OCI-LY7 (cell line): ENCODE results near the gene PHACTR2. TPM values are rescaled to one million over a fixed set of nuclear protein-coding genes. Genes with fewer than 3 reads are reported as not detected.

Source experiments
- BruUV-seq: library from RNA; stranded (reverse); fragments of 400-500 nt; replicated peaks from 2 replicates; lab custom pipeline; 2021; lab: Mats Ljungman, UMichigan
- CTCF ChIA-PET: fragments of 300-600 bp; sonication (Branson Sonifier 250); formaldehyde crosslinking; loops from one replicate; lab custom pipeline; 2022; ENCODE audit warnings: antibody characterized with exemption; ENCODE audit not compliant: unreplicated experiment; lab: Charles Lee
- POLR2A ChIA-PET: fragments of 300-600 bp; sonication (Branson Sonifier 250); formaldehyde crosslinking; loops from one replicate; lab custom pipeline; 2022; ENCODE audit warnings: antibody characterized with exemption; lab: Charles Lee
- DNase-seq: peaks from one replicate; pipeline ENCODE4 v3.0.0-alpha.2; 2015; ENCODE audit warnings: low spot score
- H2AFZ ChIP-seq: fragments of 200-600 bp; sonication (generic), shearing (Covaris generic); 2 replicates; pipeline ENCODE4 v1.6.1; 2014; ENCODE audit warnings: mild to moderate bottlenecking, antibody characterized with exemption, low read length, moderate library complexity
- H3K27ac ChIP-seq: fragments of 200-600 bp; sonication (generic); 2 replicates; pipeline ENCODE4 v1.5.1; 2014; ENCODE audit warnings: mixed run types, low read depth, mild to moderate bottlenecking, moderate library complexity, low read length, inconsistent platforms; ENCODE audit not compliant: poor library complexity, severe bottlenecking
- H3K36me3 ChIP-seq: fragments of 200-600 bp; sonication (generic); 2 replicates; pipeline ENCODE4 v1.6.1; 2014; ENCODE audit warnings: mild to moderate bottlenecking, antibody characterized with exemption, low read length, moderate library complexity, mixed read lengths; ENCODE audit not compliant: insufficient read depth
- H3K4me1 ChIP-seq: fragments of 200-600 bp; sonication (generic); 2 replicates; pipeline ENCODE4 v1.5.1; 2014; ENCODE audit warnings: mild to moderate bottlenecking, low read length; ENCODE audit not compliant: insufficient read depth, poor library complexity, severe bottlenecking
- H3K4me2 ChIP-seq: fragments of 200-600 bp; sonication (generic); 2 replicates; pipeline ENCODE4 v1.6.1; 2014; ENCODE audit warnings: mild to moderate bottlenecking, low read length
- H3K4me3 ChIP-seq: fragments of 200-600 bp; sonication (generic); 2 replicates; pipeline ENCODE4 v1.5.1; 2014; ENCODE audit warnings: mild to moderate bottlenecking, low read depth, low read length; ENCODE audit not compliant: poor library complexity, severe bottlenecking
- H3K79me2 ChIP-seq: fragments of 200-600 bp; sonication (generic); 2 replicates; pipeline ENCODE4 v1.6.1; 2016; ENCODE audit warnings: low read depth, mild to moderate bottlenecking, low read length, moderate library complexity, mixed read lengths; ENCODE audit not compliant: insufficient read depth
- H3K9me2 ChIP-seq: fragments of 200-600 bp; sonication (generic); 2 replicates; pipeline ENCODE4 v1.6.1; 2016; ENCODE audit warnings: mild to moderate bottlenecking, low read length, mixed read lengths; ENCODE audit not compliant: insufficient read depth
- H3K9me3 ChIP-seq: fragments of 200-600 bp; sonication (generic); 2 replicates; pipeline ENCODE4 v1.6.1; 2014; ENCODE audit warnings: mild to moderate bottlenecking, mixed run types, low read length, mixed read lengths
- H4K20me1 ChIP-seq: fragments of 200-600 bp; sonication (generic); 2 replicates; pipeline ENCODE4 v1.6.1; 2014; ENCODE audit warnings: mild to moderate bottlenecking, antibody characterized with exemption, low read length, moderate library complexity, mixed read lengths; ENCODE audit not compliant: insufficient read depth
- CTCF ChIP-seq: fragments of 200-600 bp; sonication (generic); conservative IDR thresholded peaks from 2 replicates; pipeline ENCODE4 v1.5.1; 2014; ENCODE audit warnings: mild to moderate bottlenecking, antibody characterized with exemption, low read length, moderate library complexity, mixed read lengths
- EZH2phosphoT487 ChIP-seq: fragments of 200-600 bp; sonication (generic); IDR thresholded peaks from 2 replicates; pipeline ENCODE4 v1.6.1; 2018; ENCODE audit warnings: low read depth, borderline replicate concordance, mild to moderate bottlenecking, mixed run types, antibody characterized with exemption, low read length, moderate library complexity, mixed read lengths
- intact Hi-C: fragments of 100-400 bp; cut with micrococcal nuclease; formaldehyde crosslinking; loops from one replicate; pipeline ENCODE4 v1.10.0; 2022; ENCODE audit not compliant: unreplicated experiment
- total RNA-seq, 2 experiments: library from RNA; depleted of rRNA in 1 of 2; stranded (reverse); fragments of >200 nt in 1 of 2; shearing (Covaris generic) in 1 of 2; gene quantifications; 2 replicates each; pipeline ENCODE4 v1.2.3, GENCODE V29; 2014 to 2022

PHACTR2 gene
- total RNA-seq, 2 experiments from 2014 or later: 0.06 to 5.4 TPM

- H3K4me3 ChIP-seq: no peak overlapping the region
- H2AFZ ChIP-seq: no peak overlapping the region
- BruUV-seq: no TSS peak
- no peaks in the 10 kb centered on the region for H3K4me1 ChIP-seq
- no peaks in the 10 kb centered on the region for H3K9me2 ChIP-seq
- no peaks in the 10 kb centered on the region for H3K36me3 ChIP-seq
- POLR2A ChIA-PET: no interaction called here
- no peak overlapping the region for H3K27ac ChIP-seq
- no peaks in the 10 kb centered on the region for H3K79me2 ChIP-seq
- TF ChIP-seq EZH2phosphoT487 (no peak), CTCF (no peak)
- no peaks in the 10 kb centered on the region for H4K20me1 ChIP-seq
- DNase-seq: no peak
- H3K4me2 ChIP-seq: no peak overlapping the region
- CTCF ChIA-PET: no interaction called here
- intact Hi-C loops: no loop called here
- 0 out of 2 replicates have a peak, but pooled peaks cover 5% of the 10 kb centered on the region for H3K9me3 ChIP-seq
Observed at GRCh38 chr6:143684486-143684885, 6.7 kb downstream of the PHACTR2 start.

GRCh38 chr6:143685653-143686052 is 7.9 kb downstream of the PHACTR2 start:
- Histone ChIP-seq H2AFZ (no peak overlapping the region), H3K36me3 (no peaks in the 10 kb centered on the region), H3K4me3 (no peak overlapping the region), H3K79me2 (no peaks in the 10 kb centered on the region), H3K9me2 (no peaks in the 10 kb centered on the region), H3K4me2 (no peak overlapping the region), H3K27ac (no peak overlapping the region), H4K20me1 (no peaks in the 10 kb centered on the region), H3K4me1 (no peaks in the 10 kb centered on the region), H3K9me3 (0 out of 2 replicates have a peak, but pooled peaks cover 5% of the 10 kb centered on the region)
- no peak for TF ChIP-seq CTCF
- no peak for TF ChIP-seq EZH2phosphoT487
- no TSS peak for BruUV-seq
- no peak for DNase-seq
- ChIA-PET POLR2A (interaction anchor here (0.6 kb wide), 1 partner anchor 104 kb away, joined by 4 read pairs; no protein-coding TSS in a partner anchor), CTCF (no interaction called here)
- intact Hi-C loops: no loop called here

GRCh38 chr6:143687591-143687990 is 9.8 kb downstream of the PHACTR2 start:
- Histone ChIP-seq H3K79me2 (no peaks in the 10 kb centered on the region), H3K27ac (no peak overlapping the region), H3K9me2 (no peaks in the 10 kb centered on the region), H3K9me3 (0 out of 2 replicates have a peak, but pooled peaks cover 5% of the 10 kb centered on the region), H3K36me3 (no peaks in the 10 kb centered on the region), H3K4me2 (no peak overlapping the region), H3K4me1 (no peaks in the 10 kb centered on the region), H4K20me1 (no peaks in the 10 kb centered on the region), H2AFZ (no peak overlapping the region), H3K4me3 (no peak overlapping the region)
- POLR2A ChIA-PET: no interaction called here
- CTCF ChIA-PET: no interaction called here
- no peak for TF ChIP-seq CTCF
- no peak for TF ChIP-seq EZH2phosphoT487
- no peak for DNase-seq
- BruUV-seq: no TSS peak
- intact Hi-C loops: no loop called here
